HepG2 (cell line): ENCODE data around the gene CAVIN2.

Source experiments
- FOSL2 ChIP-seq: sonication (generic); formaldehyde crosslinking; IDR thresholded peaks from 2 replicates; pipeline ENCODE4 v1.4.0; 2020; ENCODE audit warnings: missing genetic modification reagents
- KAT2B ChIP-seq: fragments of 150-350 bp; IDR thresholded peaks from 2 replicates; pipeline ENCODE4 v1.6.1; 2014; ENCODE audit warnings: low read depth, low read length, borderline replicate concordance
- KDM1A ChIP-seq: IDR thresholded peaks from 2 replicates; pipeline ENCODE4 v1.6.1; 2016; ENCODE audit warnings: missing compliant biosample characterization
- KLF12 ChIP-seq: sonication (generic); formaldehyde crosslinking; IDR thresholded peaks from 2 replicates; pipeline ENCODE4 v1.4.0; 2020; ENCODE audit warnings: missing genetic modification reagents, borderline replicate concordance
- KMT2A ChIP-seq: sonication (generic); formaldehyde crosslinking; IDR thresholded peaks from 2 replicates; pipeline ENCODE4 v1.4.0; 2020; ENCODE audit warnings: missing genetic modification reagents
- MEF2D ChIP-seq: sonication (generic); formaldehyde crosslinking; IDR thresholded peaks from 2 replicates; pipeline ENCODE4 v1.5.1; 2020; ENCODE audit warnings: mild to moderate bottlenecking, missing genetic modification reagents
- NONO ChIP-seq, 2 experiments: fragments of 450-650 bp in 1 of 2; sonication (generic) in 1 of 2; formaldehyde crosslinking in 1 of 2; IDR thresholded peaks in 1 of 2; conservative IDR thresholded peaks in 1 of 2; 2 replicates each; pipeline versions ENCODE4 v1.6.1 to v1.8.0; 2017 to 2022; ENCODE audit warnings: mild to moderate bottlenecking in 1 of 2, missing genetic modification reagents in 1 of 2, moderate library complexity in 1 of 2
- RBM39 ChIP-seq: fragments of 200-400 bp; formaldehyde crosslinking; IDR thresholded peaks from one replicate; pipeline ENCODE4 v1.6.1; 2018; ENCODE audit warnings: antibody characterized with exemption, mild to moderate bottlenecking, low read depth, low read length; ENCODE audit not compliant: poor library complexity, severe bottlenecking
- REPIN1 ChIP-seq: sonication (generic); formaldehyde crosslinking; IDR thresholded peaks from 2 replicates; pipeline ENCODE4 v1.8.0; 2022; ENCODE audit warnings: missing genetic modification reagents, low read depth, mild to moderate bottlenecking, borderline replicate concordance
- ZNF253 ChIP-seq: sonication (generic); formaldehyde crosslinking; IDR thresholded peaks from 2 replicates; pipeline ENCODE4 v1.8.0; 2022; ENCODE audit warnings: mild to moderate bottlenecking, missing genetic modification reagents, borderline replicate concordance

DNA sequence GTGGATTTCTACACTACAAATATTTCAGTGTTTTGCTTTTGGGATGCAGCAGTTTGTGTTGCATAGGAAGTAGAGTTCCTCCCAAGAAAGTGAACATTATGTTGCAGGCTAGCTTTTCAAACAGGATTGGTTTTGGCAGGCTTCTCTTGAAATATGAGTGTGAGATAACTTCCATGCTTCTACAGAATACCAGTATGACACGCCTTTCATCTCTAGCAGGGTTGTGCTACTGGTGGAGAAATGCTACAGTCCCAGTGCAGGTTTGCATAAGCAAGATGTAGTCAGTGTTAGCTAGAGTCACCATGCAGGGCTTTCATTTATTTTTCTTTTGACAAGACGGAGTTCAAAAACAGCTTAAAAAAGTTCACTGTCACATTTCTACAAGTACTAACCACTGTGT is 17.1 kb upstream of the CAVIN2 start:
- TF ChIP-seq FOSL2 (no peak), MEF2D (CRISPR knock-in tag) (no peak), RBM39 (no peak), KDM1A (no peak), REPIN1 (CRISPR knock-in tag) (no peak), ZNF253 (CRISPR knock-in tag) (no peak), NONO (IDR thresholded peaks at IDR 0.05) (no peak), NONO (CRISPR knock-in tag; conservative IDR thresholded peaks at IDR 0.05) (no peak), KAT2B (no peak), KMT2A (CRISPR knock-in tag) (no peak), KLF12 (no peak)
